ENCODE measurements around the gene DENND5A. TPM values are rescaled to one million over a fixed set of nuclear protein-coding genes. Genes with fewer than 3 reads are reported as not detected.

DENND5A gene
- total RNA-seq (2014; rRNA removed) (37.7 and 46.9 TPM in 2 replicates), Bru-seq, nascent RNA (percentile 78 among the genes with signal in this experiment), BruChase-seq, experiment 1, labeled RNA remaining after a 6-hour chase (percentile 81 among the genes with signal in this experiment), BruChase-seq, experiment 2, labeled RNA remaining after a 2-hour chase (percentile 80 among the genes with signal in this experiment)
- long read RNA-seq, full-length matches to known transcripts, result 11 of 44 reads
- long read RNA-seq, partial matches to known transcripts, result 23 of 44 reads
- long read RNA-seq, other reads (novel, unspliced or antisense), result 10 of 44 reads

GRCh38 chr11:9265211-9266131 is at the start of gene DENND5A:
TSS of gene DENND5A (minus strand) at chr11:9265350. CDS start at chr11:9265069, 281 bp downstream.
- peak; percentile 78 for ATAC-seq
- Histone ChIP-seq H4K20me1 (ENCODE audit: low read length) (no peaks in the 10 kb centered on the region), H3K4me3 (ENCODE audit: low read length) (peak within 1 kb of the TSS; percentile 80), H3K4me2 (ENCODE audit: low read length) (peak within 1 kb of the TSS; percentile 90), H3K36me3 (ENCODE audit: low read depth, low read length) (no peaks in the 10 kb centered on the region), H3K79me2 (ENCODE audit: low read length) (peaks cover 43% of the 10 kb centered on the region), H3K9me2 (replicated peaks; ENCODE audit: low read length) (no peaks in the 10 kb centered on the region), H3K27me3 (ENCODE audit: low read length) (no peaks in the 10 kb centered on the region), H3K4me1 (ENCODE audit: insufficient read depth, low read length) (no peaks in the 10 kb centered on the region; the same call in 1 of the 2 replicates), H3K9ac (ENCODE audit: low read length) (peak within 1 kb of the TSS; percentile 79), H3F3A (ENCODE audit: low read length, unreplicated experiment) (no peaks in the 10 kb centered on the region), H3K9me3 (ENCODE audit: low read length) (no peaks in the 10 kb centered on the region), H2AFZ (ENCODE audit: low read length) (peak within 1 kb of the TSS; percentile 93), H3K27ac (ENCODE audit: low read length) (no peak within 1 kb of the TSS)
- TF ChIP-seq EZH2 (IDR thresholded peaks at IDR 0.05; ENCODE audit: low read length, unreplicated experiment) (no peak), EZH2phosphoT487 (IDR thresholded peaks at IDR 0.05; ENCODE audit: borderline replicate concordance, low read length) (no peak), CTCF (conservative IDR thresholded peaks at IDR 0.05; ENCODE audit: low read depth, low read length) (no peak)
- CTCF ChIA-PET, result interaction anchor here (0.7 kb wide), 1 partner anchor 351 kb away, joined by 13 read pairs; no protein-coding TSS in a partner anchor
- intact Hi-C loops (cut with micrococcal nuclease), result loop anchor here (10.0 kb wide), 1 partner anchor 101 kb away; no protein-coding TSS in a partner anchor
- BruUV-seq (replicated peaks), result TSS peak; percentile 71
- POLR2A ChIA-PET (ENCODE audit: unreplicated experiment), result no interaction called here
- DNase-seq, result peak; percentile 75

- H3K4me3 ChIP-seq (ENCODE audit: low read length), result peak within 1 kb of the TSS; percentile 98
- no peaks in the 10 kb centered on the region for H3K27me3 ChIP-seq (ENCODE audit: low read length)
- no peaks in the 10 kb centered on the region for H3F3A ChIP-seq (ENCODE audit: low read length, unreplicated experiment)
- ATAC-seq (peak; percentile 96), DNase-seq (peak; percentile 96)
- H3K4me2 ChIP-seq (ENCODE audit: low read length), result peak within 1 kb of the TSS; percentile 94
- peaks cover 17% of the 10 kb centered on the region for H3K4me1 ChIP-seq (ENCODE audit: insufficient read depth, low read length)
- H4K20me1 ChIP-seq (ENCODE audit: low read length), result peaks cover 11% of the 10 kb centered on the region
- H3K36me3 ChIP-seq (ENCODE audit: low read depth, low read length), result 0 out of 2 replicates have a peak, but pooled peaks cover 3% of the 10 kb centered on the region
- intact Hi-C loops (cut with micrococcal nuclease), result loop anchor here (1.0 to 2.0 kb wide), 2 partner anchors 47 to 70 kb away; partner anchors contain the start of gene IPO7
- H2AFZ ChIP-seq (ENCODE audit: low read length), result peak within 1 kb of the TSS; percentile 96
- BruUV-seq (replicated peaks), result no TSS peak
- H3K79me2 ChIP-seq (ENCODE audit: low read length), result peaks cover 50% of the 10 kb centered on the region
- no peaks in the 10 kb centered on the region for H3K9me2 ChIP-seq (replicated peaks; ENCODE audit: low read length)
- H3K27ac ChIP-seq (ENCODE audit: low read length), result peak within 1 kb of the TSS; percentile 86
- ChIA-PET POLR2A (ENCODE audit: unreplicated experiment) (no interaction called here), CTCF (interaction anchor here (0.6 kb wide), 1 partner anchor 76 kb away, joined by 4 read pairs; no protein-coding TSS in a partner anchor)
- TF ChIP-seq EZH2 (IDR thresholded peaks at IDR 0.05; ENCODE audit: low read length, unreplicated experiment) (no peak), CTCF (conservative IDR thresholded peaks at IDR 0.05; ENCODE audit: low read depth, low read length) (peak; percentile 25; the same call in 1 of the 2 replicates)
- no peaks in the 10 kb centered on the region for H3K9me3 ChIP-seq (ENCODE audit: low read length)
- peak within 1 kb of the TSS; percentile 96 for H3K9ac ChIP-seq (ENCODE audit: low read length)
These were observed 49.3 kb upstream of the DENND5A start, which contains the start of gene TMEM41B for GRCh38 chr11:9314291-9315077. TSS of gene TMEM41B (minus strand) at chr11:9314593. CDS start at chr11:9314441, 152 bp downstream.

Measured in PC-3 (cell line).